Loucy (cell line): Measurements from ENCODE around the gene PRM3.

ENCODE experiments used
- H2AFZ ChIP-seq: fragments of 200-600 bp; sonication (generic); 2 replicates; pipeline ENCODE4 v1.6.0; 2016; ENCODE audit warnings: antibody characterized with exemption, mild to moderate bottlenecking, low read length, moderate library complexity
- H3F3A ChIP-seq: fragments of 200-600 bp; 2 replicates; pipeline ENCODE4 v1.6.0; 2016; ENCODE audit warnings: antibody characterized with exemption, low read depth, mild to moderate bottlenecking
- H3K27me3 ChIP-seq: fragments of 200-600 bp; sonication (generic); 2 replicates; pipeline ENCODE4 v1.6.1; 2014; ENCODE audit warnings: low read length, mild to moderate bottlenecking; ENCODE audit not compliant: insufficient read depth, poor library complexity, severe bottlenecking
- H3K36me3 ChIP-seq: fragments of 200-600 bp; sonication (generic); 2 replicates; pipeline ENCODE4 v1.6.1; 2016; ENCODE audit warnings: low read length; ENCODE audit not compliant: insufficient read depth
- H3K4me1 ChIP-seq: fragments of 200-600 bp; sonication (generic); 2 replicates; pipeline ENCODE4 v1.5.1; 2014; ENCODE audit warnings: low read length, mild to moderate bottlenecking; ENCODE audit not compliant: insufficient read depth, poor library complexity, severe bottlenecking
- H3K4me2 ChIP-seq: fragments of 200-600 bp; sonication (generic); 2 replicates; pipeline ENCODE4 v1.6.0; 2014; ENCODE audit warnings: antibody characterized with exemption, low read length, low read depth, mild to moderate bottlenecking; ENCODE audit not compliant: poor library complexity, severe bottlenecking
- H3K4me3 ChIP-seq: fragments of 200-600 bp; sonication (generic); 2 replicates; pipeline ENCODE4 v1.5.1; 2014; ENCODE audit warnings: low read length, mild to moderate bottlenecking, mixed read lengths; ENCODE audit not compliant: poor library complexity, severe bottlenecking
- H3K79me2 ChIP-seq: fragments of 200-600 bp; sonication (generic); 2 replicates; pipeline ENCODE4 v1.6.1; 2014; ENCODE audit warnings: low read length; ENCODE audit not compliant: insufficient read depth
- H3K9ac ChIP-seq: fragments of 200-600 bp; sonication (generic); 2 replicates; pipeline ENCODE4 v1.6.0; 2014; ENCODE audit warnings: mild to moderate bottlenecking, low read depth, low read length, moderate library complexity; ENCODE audit not compliant: poor library complexity, severe bottlenecking
- H3K9me2 ChIP-seq: fragments of 200-600 bp; sonication (generic); replicated peaks from 2 replicates; pipeline ENCODE4 v1.6.1; 2016; ENCODE audit warnings: low read depth, low read length, mixed read lengths
- H3K9me3 ChIP-seq: fragments of 200-600 bp; sonication (generic); 2 replicates; pipeline ENCODE4 v1.6.1; 2014; ENCODE audit warnings: mild to moderate bottlenecking, antibody characterized with exemption, low read length, low read depth; ENCODE audit not compliant: insufficient read depth
- H4K20me1 ChIP-seq: fragments of 200-600 bp; sonication (generic); 2 replicates; pipeline ENCODE4 v1.6.0; 2014; ENCODE audit warnings: antibody characterized with exemption, low read length, mild to moderate bottlenecking; ENCODE audit not compliant: insufficient read depth, poor library complexity, severe bottlenecking
- CTCF ChIP-seq: fragments of 200-600 bp; sonication (generic); conservative IDR thresholded peaks from 2 replicates; pipeline ENCODE4 v1.5.1; 2014; ENCODE audit warnings: mild to moderate bottlenecking, antibody characterized with exemption, low read length
- EZH2phosphoT487 ChIP-seq: fragments of 200-600 bp; IDR thresholded peaks from 2 replicates; pipeline ENCODE4 v1.6.1; 2018; ENCODE audit warnings: antibody characterized with exemption, mild to moderate bottlenecking, moderate library complexity, borderline replicate concordance

Gene PRM3

GRCh38 chr16:11262915-11263314 is 10.5 kb downstream of the PRM3 start:
- H3K36me3 ChIP-seq = no peaks in the 10 kb centered on the region

GRCh38 chr16:11260596-11260966 is 12.8 kb downstream of the PRM3 start:
- Histone ChIP-seq H3K79me2 (no peaks in the 10 kb centered on the region), H2AFZ (no peak overlapping the region), H3K36me3 (no peaks in the 10 kb centered on the region), H3K9ac (no peak overlapping the region), H3K4me3 (no peak overlapping the region), H3K4me2 (no peak overlapping the region), H3K27me3 (no peaks in the 10 kb centered on the region), H3F3A (no peaks in the 10 kb centered on the region), H3K9me3 (no peaks in the 10 kb centered on the region), H4K20me1 (no peaks in the 10 kb centered on the region), H3K4me1 (no peaks in the 10 kb centered on the region), H3K9me2 (no peaks in the 10 kb centered on the region)
- no peak for TF ChIP-seq EZH2phosphoT487
- TF ChIP-seq CTCF = no peak

More at GRCh38 chr16:11262915-11263314, 10.5 kb downstream of the PRM3 start:
- Histone ChIP-seq H2AFZ (no peak overlapping the region), H4K20me1 (no peaks in the 10 kb centered on the region), H3F3A (no peaks in the 10 kb centered on the region), H3K4me1 (no peaks in the 10 kb centered on the region), H3K9ac (no peak overlapping the region), H3K79me2 (no peaks in the 10 kb centered on the region), H3K4me2 (no peak overlapping the region), H3K27me3 (no peaks in the 10 kb centered on the region), H3K9me2 (no peaks in the 10 kb centered on the region), H3K4me3 (no peak overlapping the region), H3K9me3 (no peaks in the 10 kb centered on the region)
- TF ChIP-seq EZH2phosphoT487 = no peak
- TF ChIP-seq CTCF = no peak

GRCh38 chr16:11259655-11260595 is 13.5 kb downstream of the PRM3 start:
- H3K9ac ChIP-seq = no peak overlapping the region
- H2AFZ ChIP-seq = no peak overlapping the region
- H3K4me1 ChIP-seq = no peaks in the 10 kb centered on the region
- H3K9me2 ChIP-seq = no peaks in the 10 kb centered on the region
- H3K27me3 ChIP-seq = no peaks in the 10 kb centered on the region
- no peaks in the 10 kb centered on the region for H3K9me3 ChIP-seq
- TF ChIP-seq CTCF (no peak), EZH2phosphoT487 (no peak)
- no peaks in the 10 kb centered on the region for H3F3A ChIP-seq
- no peak overlapping the region for H3K4me2 ChIP-seq
- no peaks in the 10 kb centered on the region for H3K36me3 ChIP-seq
- no peaks in the 10 kb centered on the region for H4K20me1 ChIP-seq
- peaks cover 5% of the 10 kb centered on the region for H3K79me2 ChIP-seq
- no peak overlapping the region for H3K4me3 ChIP-seq
